Breast epithelium (tissue), 3 donors: Measurements from ENCODE around the gene C17orf113.

Experiments
- POLR2A ChIP-seq: fragments of 450-650 bp; IDR thresholded peaks from one replicate; pipeline ENCODE4 v1.6.1; 2016; ENCODE audit warnings: antibody characterized with exemption, mild to moderate bottlenecking, moderate library complexity
- POLR2AphosphoS5 ChIP-seq, 3 donors: sonication (generic); formaldehyde crosslinking; IDR thresholded peaks; one replicate each; pipeline ENCODE4 v1.6.1; 2017; ENCODE audit warnings: antibody characterized with exemption in 3 of 3
- TF ChIP-seq, protein P1 (sequence below), 3 donors: fragments of 450-650 bp; IDR thresholded peaks; one replicate each; pipeline ENCODE4 v1.5.1; 2016 to 2017; ENCODE audit warnings: antibody characterized with exemption in 3 of 3, mild to moderate bottlenecking in 3 of 3, moderate library complexity in 3 of 3

DNA sequence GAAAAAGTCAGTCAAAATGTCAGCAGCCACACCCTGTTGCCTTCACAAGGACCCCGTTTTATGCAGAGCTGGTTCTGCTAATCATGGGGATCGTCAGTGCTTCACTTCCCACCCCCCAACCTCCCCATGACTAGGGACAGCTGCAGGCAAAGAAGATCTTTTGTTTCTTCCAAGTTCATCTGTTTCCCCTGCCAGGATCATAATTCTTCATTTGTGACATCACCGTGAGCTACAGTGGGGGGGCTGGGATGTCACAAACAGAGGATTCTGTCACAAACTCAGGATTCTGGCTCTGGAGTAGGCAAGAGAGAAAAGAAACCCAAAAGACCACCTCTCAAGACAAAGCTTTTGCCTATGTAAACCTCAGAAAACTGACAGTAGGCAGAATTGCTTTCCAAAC lies 57.8 kb downstream of the C17orf113 start:
- TF ChIP-seq, protein P1, sequence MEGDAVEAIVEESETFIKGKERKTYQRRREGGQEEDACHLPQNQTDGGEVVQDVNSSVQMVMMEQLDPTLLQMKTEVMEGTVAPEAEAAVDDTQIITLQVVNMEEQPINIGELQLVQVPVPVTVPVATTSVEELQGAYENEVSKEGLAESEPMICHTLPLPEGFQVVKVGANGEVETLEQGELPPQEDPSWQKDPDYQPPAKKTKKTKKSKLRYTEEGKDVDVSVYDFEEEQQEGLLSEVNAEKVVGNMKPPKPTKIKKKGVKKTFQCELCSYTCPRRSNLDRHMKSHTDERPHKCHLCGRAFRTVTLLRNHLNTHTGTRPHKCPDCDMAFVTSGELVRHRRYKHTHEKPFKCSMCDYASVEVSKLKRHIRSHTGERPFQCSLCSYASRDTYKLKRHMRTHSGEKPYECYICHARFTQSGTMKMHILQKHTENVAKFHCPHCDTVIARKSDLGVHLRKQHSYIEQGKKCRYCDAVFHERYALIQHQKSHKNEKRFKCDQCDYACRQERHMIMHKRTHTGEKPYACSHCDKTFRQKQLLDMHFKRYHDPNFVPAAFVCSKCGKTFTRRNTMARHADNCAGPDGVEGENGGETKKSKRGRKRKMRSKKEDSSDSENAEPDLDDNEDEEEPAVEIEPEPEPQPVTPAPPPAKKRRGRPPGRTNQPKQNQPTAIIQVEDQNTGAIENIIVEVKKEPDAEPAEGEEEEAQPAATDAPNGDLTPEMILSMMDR (IDR thresholded peaks at IDR 0.05) = no peak
- TF ChIP-seq POLR2A = no peak
- no peak for TF ChIP-seq POLR2AphosphoS5 (IDR thresholded peaks at IDR 0.05)
